Activated CD4-positive, CD25-positive, alpha-beta regulatory T cell (primary cell): ENCODE results near the gene PHAX.
"Not testable (repeated sequence)": the region's sequence is repeated elsewhere in the genome, so short reads cannot be mapped to it uniquely, and the experiment has no call there.

ENCODE experiments used
- DNase-seq, 4 experiments: peaks; one replicate each; lab custom pipeline; 2025; lab: John Stamatoyannopoulos, UW

PHAX gene

DNA sequence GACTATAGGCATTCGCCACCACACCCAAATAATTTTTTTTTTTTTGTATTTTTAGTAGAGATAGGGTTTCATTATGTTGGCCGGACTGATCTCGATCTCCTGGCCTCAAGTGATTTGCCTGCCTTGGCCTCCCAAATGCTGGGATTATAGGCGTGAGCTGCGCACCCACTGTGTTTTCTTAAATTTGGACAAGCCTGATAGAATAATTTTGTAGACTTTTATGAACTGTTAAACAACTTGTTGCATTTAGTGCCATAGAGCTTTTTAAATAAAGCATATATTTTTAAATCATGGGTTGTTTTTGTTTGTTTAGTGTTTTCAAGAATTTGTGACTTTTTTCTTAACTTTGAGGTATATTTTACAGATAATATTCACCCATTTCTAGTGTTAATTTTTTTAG is 4.8 kb downstream of the PHAX start:
- DNase-seq = no peak

DNA sequence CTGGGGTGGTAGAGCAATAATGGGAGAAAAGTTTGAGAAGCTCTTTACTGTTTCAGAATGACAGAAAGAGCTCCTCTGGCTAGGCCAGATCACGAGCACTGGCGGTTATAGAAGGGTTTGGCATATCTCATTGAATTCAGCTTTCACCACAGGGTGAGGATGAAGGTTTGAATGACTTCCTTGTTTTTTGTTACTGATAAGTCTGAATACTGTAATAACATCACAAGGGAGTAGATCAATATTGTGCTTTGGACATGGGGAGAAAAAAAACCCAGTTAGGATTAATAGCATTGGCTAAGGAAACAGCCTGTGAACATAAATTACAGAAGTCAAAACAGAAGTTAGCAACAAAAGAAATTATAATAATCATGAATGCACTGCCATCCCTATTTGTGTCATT is 9.4 kb downstream of the PHAX start:
- DNase-seq = no peak

DNA sequence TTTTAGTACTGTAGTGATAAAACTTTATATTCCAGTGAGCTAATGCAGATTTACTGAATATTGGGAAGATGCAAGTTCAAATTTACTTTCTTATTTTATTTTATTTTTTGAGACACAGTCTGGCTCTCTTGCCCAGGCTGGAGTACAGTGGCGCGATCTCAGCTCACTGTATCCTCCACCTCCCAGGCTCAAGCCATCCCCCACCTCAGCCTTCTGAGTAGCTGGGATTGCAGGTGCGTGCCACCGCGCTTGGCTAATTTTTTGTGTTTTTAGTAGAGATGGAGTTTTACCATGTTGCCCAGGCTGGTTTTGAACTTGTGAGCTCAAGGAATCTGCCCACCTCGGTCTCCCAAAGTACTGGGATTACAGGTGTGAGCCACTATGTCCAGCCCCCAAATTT is 9.9 kb downstream of the PHAX start:
- DNase-seq = no peak

DNA sequence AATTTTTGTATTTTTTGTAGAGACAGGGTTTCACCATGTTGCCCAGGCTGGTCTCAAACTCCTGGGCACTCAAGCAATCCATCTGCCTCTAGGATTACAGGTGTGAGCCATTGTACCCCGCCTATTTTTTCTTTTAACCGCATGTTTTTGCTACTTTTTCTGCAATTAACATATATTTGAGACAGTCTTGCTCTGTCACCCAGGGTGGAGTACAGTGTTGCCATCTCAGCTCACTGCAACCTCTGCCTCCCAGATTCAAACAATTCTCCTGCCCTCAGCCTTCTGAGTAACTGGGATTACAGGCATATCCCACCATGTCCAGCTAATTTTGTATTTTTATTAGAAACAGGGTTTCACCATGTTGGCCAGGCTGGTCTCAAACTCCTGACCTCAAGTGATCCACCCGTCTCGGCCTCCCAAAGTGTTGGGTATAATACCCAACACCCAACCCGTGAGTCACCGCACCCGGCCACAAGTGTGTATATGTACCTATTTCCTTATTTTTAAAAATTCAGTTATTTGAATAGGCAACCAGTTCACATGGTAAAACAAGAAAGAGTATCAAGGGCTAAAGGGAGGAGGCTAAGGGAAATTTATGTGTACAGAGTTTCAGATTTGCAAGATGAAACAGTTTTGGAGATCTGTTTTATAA is 13.3 kb downstream of the PHAX start:
- DNase-seq = no peak

DNA sequence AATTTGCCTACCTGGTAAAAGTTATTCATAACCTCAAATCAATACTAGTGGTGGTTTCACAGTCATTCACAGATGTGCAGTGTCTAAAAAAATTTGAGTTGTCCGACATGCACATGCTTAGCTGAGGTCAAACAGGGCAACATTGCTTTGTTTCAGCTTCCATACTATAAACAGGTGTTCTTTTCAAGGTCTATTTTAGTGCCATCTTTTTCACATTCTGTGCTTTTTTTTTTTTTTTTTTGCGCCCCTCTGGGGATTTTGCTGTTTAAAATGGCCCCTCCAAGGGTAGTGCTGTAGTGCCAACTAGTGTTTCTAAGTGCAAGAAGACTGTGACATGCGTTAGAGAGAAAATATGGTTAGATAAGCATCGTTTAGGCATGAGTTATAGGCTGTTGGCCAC is 14.5 kb downstream of the PHAX start:
- no peak for DNase-seq

DNA sequence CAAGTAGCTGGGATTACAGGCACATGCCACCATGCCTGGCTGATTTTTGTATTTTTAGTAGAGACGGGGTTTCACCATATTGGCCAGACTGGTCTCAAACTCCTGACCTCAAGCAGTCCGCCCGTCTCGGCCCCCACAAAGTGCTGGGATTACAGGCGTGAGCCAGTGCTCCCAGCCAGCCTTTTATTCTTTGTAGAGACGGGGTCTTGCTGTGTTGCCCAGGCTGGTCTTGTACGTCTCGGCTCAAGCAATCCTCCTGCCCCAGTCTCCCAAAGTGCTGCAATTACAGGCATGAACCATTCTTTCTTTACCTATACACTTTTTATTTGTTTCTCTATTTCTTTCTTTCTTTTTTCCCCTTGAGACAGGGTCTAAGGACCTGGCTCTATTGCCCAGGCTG is 16.9 kb downstream of the PHAX start:
- DNase-seq = not testable (repeated sequence)

DNA sequence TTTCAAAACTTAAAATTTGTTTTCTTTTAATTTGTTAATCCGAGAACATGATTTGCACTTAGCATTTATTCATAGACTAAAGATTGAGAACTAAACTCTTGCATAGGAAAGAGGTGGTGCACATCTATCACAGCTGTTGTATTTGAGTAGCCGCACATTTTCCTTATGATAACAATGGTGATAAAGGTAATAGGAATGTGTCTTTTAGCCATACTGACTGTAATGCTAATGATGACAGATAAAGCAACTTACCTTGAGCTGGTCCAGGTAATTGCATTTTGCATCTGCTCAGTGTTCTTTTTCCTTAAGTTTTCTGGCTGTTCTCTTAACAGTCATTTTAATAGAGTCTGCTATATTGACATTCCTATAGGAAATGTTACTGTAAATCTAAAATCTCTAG is 19.0 kb downstream of the PHAX start:
- DNase-seq = no peak

DNA sequence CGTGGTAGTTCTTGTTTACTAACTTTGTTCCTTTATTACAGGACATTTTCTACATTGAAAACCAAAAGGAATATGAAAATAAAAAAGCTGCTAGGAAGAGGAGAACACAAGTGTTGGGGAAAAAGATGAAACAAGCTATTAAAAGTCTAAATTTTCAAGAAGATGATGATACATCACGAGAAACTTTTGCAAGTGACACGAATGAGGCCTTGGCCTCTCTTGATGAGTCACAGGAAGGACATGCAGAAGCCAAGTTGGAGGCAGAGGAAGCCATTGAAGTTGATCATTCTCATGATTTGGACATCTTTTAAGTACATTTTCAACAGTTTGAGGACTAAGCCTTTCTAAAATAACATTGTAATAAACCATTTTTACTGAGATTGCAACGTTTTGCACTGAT is 23.8 kb downstream of the PHAX start:
- DNase-seq = no peak

DNA sequence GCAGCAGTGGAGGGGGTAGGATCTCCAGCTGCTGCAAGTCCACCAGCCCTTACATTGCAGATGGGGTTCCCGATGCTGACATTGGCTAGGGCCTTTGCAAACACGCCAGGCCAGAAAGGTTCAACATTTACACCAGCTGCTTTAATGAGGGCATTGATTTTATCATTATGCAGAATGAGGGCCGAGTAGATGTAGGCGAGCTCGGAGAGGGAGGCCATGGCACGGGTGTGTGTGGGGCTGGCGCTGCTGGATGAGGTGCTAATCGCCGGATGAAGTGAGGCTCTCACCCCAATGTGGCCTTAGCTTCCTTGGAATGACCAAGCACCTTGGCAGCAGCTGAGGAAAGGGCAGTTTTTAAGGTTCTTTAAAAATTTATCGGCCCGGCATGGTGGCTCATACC is 27.4 kb downstream of the PHAX start:
- DNase-seq = no peak

DNA sequence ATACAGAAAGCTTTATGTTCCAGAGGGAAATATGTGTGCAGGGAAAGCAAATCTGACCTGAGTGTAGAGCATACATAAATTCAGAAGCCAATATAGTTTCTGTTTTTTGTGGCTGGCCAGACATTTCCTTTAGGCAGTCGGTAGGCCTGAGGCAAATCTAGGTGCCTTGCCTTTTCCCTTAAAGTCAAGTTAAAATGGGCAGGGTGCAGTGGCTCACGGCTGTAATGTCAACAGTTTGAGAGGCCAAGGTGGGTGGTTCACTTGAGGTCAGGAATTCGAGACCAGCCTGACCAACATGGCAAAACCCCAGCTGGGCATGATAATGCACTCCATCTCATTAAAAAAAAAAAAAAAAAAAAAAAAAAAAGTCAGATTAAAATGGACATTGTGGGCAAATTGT is 31.2 kb downstream of the PHAX start:
- no peak for DNase-seq

DNA sequence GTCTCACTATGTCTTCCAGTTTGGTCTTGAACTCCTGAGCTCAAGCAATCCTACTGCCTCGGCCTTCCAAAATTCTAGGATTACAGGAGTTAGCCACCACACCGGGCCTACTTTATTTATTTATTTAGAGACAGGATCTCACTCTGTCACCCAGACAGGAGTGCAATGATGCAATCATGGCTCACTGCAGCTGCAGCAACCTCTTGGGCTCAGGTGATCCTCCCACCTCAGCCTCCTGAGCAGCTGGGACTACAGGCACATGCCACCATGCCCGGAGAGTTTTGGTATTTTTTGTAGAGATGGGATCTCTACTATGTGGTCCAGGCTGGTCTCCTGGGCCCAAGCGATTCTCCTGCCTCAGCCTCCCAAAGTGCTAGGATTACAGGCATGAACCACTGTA is 32.8 kb downstream of the PHAX start:
- DNase-seq = no peak

DNA sequence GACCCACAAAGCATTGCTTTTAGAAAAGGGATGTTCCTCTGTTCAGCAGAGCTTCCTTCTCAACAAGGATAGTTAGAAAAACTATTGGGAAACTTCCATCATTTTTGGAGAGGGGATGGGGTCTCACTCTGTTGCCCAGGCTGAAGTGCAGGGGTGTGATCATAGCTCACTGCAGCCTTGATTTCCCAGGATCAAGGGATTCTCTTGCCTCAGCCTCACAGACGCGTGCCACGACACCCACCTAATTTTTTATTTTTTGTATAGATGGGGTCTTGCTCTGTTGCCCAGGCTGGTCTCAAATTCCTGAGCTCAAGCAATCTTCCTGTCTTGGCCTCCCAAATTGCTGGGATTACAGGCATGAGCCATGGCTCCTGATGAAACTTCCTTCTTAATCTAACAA is 34.8 kb downstream of the PHAX start:
- DNase-seq = no peak

DNA sequence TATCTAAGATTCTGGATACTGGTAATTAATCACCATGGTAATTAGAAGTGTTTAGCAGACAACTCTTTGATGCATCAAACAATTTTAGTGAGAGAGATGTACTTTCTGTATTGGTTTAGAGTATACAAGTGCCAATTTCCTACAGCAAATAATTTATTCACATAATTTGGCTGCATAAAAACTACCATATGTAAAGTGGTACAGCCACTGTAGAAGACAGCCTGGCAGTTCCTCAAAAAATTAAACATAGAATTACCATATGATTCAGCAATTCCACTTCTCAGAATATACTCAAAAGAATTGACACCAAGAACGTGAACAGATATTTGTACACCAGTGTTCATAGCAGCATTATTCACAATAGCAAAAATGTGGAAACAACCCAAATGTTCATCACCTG is 36.2 kb downstream of the PHAX start:
- no peak for DNase-seq

DNA sequence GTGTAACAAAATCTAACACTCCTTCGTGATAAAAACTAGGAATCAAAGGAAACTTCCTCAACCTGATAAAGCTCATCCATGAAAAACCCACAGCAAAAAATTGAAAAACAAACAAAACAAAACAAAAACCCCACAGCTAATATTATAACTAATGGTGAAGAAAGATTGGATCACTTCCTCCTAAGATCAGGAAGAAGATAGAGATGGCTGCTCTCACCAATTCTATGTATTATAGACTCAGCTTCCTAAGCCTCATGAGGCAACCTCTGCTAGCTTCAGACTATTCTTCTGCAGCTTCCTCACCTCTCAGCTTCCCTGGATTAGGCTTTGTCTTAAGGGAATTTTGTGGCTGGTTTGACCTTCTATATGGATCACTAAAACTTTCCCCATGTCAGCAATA is 40.1 kb downstream of the PHAX start:
- no peak for DNase-seq

DNA sequence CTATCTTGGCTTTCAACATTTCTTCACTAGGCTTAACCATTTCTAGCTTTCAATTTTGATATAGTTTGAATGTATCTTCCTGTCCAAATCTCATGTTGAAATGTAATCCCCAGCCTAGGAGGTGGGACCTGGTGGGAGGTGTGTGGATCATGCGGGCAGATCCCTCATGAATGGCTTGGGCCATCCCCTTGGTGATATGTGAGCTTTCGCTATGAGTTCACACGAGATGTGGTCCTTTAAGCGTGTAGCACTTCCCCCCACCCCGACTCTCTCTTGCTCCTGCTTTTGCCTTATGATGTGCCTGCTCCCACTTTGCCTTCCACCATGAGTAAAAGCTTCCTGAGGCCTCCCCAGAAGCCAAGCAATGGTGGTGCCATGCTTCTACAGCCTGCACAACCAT is 40.6 kb downstream of the PHAX start:
- no peak for DNase-seq

DNA sequence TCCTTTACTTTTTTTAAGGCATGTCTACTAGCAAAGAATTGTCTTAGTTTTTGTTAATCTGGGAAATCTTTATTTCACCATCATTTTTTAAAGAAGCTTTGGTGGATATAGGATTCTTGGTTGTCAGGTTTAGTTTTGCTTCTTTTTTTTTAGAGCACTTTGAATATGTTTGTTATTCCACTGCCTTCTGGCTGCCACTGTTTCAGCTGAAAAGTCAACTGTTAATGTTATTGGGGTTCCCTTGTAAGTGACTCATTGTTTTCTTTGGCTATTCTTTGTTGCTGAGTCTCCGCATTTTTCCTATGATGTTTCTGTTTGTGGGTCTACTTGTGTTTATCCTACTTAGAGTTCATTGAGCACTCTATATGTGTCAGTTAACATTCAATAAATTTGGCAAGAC is 44.4 kb downstream of the PHAX start:
- DNase-seq = no peak

DNA sequence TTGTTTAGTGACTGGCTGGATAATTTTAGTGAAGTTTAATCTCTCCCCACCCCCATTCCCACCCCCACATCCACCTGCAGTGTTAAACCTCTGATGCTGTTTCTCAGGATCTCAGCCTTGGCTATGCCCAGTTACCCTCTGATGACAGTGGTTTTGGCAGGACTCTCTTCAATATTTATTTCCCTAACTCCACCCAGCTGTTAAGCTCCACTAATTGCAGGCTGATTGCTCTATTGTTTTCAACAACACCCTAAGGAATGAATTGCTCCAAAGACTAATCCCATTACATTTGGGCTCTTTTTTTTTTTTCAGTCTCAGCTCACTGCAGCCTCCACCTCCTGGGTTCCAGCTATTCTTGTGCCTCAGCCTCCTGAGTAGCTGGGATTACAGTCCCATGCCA is 46.3 kb downstream of the PHAX start:
- no peak for DNase-seq

DNA sequence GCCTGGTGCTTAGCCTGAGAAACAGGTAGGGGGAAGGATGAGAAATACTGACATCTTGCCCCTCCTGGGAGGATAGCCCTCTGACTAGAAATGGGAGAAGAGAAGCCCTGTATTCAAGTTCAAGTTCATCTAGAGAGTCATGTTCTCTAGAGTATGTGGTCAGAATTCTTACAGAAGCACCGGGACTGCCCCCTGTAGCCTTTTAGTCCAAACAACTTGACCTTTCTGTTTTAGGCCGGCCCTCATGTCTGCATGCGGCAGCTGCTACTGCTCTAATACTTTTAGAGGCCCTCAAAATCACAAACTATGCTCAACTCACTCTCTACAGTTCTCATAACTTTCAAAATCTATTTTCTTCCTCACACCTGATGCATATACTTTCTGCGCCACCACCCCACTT is 47.7 kb downstream of the PHAX start:
- DNase-seq = no peak

DNA sequence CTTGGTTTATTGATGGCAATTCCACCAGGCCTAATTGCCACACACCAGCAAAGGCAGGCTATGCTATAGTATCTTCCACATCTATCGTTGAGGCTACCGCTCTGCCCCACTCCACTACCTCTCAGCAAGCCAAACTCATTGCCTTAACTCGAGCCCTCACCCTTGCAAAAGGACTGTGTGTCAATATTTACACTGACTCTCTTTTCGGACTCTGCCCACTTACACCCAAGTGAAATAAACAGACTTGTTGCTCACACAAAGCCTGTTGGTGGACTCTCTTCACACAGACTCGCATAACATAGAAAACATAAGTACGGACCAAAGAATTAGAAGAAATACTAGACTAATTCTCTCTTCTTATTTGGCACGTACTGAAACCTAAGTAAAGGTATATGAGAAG is 48.3 kb downstream of the PHAX start:
- not testable (repeated sequence) for DNase-seq

DNA sequence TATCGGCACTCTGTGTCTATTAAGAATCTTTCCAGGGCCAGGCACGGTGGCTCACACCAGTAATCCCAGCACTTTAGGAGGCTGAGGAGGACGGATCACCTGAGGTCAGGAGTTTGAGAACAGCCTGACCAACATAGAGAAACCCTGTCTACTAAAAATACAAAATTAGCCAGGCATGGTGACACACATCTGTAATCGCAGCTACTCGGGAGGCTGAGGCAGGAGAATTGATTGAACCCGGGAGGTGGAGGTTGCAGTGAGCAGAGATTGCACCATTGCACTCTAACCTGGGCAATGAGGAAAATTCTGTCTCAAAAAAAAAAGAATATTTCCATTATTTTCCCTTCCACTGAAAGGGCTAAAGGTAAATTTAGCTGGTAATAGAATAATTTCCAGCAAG is 49.0 kb downstream of the PHAX start:
- not testable (repeated sequence) for DNase-seq

DNA sequence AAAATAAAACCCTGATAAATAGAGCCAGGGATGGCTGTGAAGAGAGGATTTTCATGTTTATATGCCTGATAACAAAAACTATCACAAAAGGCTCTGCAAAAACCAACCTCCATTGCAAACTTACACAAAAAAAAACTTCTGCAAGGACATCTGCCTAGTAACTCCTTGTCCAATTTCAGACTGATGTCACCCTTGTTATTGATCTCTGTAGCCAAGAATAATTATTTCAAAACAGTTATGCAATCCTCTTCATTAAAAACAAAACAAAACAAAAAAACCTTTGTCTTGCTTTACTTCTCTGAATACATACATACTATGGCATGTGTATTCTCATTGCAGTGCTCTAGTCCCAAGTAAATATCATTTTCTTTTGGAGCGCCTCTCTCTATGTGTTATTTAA is 49.7 kb downstream of the PHAX start:
- no peak for DNase-seq

DNA sequence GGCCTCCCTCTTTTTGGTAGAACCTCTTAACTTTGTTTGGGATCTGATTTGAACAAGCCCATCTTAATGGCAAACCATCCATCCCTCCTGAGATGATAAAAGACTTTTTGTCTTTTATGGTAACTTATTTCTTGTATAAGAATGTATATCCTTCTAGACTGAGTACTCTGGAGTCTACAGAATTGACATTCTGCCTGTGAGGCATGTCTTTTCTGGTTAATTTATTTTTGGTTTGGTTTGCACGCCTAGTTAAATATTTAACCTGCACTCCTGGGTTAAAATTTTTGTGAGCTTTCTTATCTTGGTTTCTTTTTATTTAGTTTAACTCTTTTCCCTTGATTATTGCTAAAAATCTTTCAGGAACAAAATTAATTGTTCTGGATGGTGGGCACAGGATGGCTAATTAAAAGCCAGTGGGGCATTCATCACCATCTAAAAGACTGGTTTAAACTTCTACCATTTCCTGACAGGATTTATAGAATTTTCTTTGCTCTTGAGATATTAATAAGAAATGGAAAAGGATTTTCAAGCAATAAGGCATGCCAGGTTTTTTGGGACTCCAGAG is 50.3 kb downstream of the PHAX start:
- DNase-seq = no peak

DNA sequence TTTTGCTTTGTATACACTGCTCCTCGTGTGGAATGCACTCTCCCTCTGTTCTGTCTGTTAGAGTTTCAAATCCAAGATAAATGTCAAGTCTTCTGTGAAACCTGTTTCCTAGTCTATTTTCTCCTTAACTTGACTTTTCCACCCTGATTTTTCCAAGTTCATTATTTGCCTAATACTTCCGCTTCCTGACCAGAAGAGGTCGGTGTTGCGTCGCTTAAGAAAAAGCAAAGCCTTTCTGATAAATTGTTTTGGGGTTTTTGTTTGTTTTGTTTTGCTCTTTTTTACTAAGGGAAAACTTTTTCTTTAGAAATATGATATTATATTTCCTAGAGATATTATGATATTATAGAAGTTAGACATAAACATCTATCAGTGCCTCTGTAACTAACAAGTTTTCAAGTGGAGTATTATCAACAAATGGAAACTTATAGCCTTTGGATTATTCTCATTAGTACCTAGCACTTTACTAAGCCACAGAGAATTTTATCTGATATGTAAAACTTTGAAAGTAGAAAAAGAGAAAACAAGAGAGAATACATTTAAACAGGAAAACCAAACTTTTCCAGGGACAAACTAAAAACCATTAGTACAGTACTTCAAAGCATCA is 55.8 kb downstream of the PHAX start:
- DNase-seq = no peak

DNA sequence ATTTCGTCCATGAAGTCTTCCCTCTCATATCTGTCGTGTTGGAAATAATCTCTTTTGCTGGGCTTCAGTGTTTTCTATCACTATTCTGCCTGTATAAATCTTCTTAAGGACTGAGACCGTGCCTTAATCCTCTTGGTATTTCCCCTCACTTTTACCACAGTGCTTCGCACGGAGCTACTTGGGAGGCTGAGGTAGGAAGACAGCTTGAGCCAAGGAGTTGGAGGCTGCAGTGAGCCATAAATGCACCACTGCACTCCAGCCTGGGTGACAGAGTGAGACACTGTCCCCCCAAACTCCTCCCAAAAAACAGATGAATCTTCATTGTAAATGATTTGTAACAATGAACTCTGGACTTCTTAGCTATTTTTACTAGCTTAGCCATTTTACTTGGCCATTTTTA is 57.8 kb downstream of the PHAX start:
- no peak for DNase-seq
